ENCODE data around the gene CPLX1.

The CPLX1 gene

DNA sequence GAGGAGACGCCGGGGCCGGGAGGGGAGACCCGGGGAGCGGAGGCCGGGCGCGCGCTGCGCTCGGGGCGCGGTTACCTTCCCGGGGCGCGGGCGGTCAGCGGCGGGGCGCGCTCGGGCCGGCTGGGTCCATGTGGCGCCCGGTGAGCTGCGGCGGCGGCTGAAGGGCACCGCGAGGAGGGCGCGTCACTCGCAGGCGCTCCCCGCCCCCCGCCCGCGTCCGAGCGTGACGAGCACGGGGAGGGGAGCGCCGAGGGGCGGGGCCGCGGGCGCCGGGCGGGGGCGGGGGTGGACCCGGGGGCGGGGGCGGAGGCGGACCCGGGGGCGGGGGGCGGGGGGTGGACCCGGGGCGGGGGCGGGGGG, at the start of gene CPLX1:
CPLX1 (minus strand) TSS at position 159 of the 360 bp plus-strand sequence. CDS start 1,607 bp downstream, outside the sequence.
- no peak for DNase-seq

DNA sequence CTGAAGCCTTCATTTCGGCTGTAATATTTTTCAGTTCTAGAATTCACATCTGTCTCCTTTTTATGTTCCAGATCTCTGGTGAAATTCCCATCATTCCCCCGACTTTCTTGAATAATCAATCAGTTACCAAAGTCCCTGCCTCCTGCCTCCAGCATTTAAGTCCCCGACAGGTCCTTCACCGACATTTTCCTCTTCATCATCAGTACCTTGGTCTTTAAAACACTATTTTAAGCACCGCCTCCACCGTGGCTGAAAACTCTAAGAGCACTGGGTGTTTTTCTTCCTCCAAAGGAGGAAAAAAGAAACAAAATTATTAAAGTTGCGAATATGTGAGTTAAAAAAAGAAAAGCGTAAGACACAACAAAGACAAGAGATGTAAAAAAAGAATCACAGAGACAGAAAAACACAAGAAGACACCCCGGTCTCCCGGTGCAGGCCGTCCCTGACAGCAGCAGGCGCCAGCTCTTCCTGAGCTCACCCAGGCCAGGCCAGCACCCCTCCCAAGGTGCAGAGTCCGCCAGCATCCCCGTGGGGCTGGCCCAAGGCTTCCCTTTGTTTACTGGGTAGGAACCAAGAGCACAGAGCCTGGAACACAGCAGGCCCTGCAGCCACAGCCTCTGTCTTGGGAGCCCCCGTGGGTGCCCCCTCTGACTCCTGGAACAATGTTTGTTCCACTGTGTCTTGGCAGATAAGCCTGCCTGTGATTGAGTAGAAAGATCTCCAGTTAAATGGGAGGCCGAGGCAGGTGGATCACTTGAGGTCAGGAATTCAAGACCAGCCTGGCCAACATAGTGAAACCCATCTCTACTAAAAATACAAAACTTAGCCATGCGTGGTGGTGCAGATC, 49.3 kb upstream of the CPLX1 start:
- no peak for DNase-seq

DNA sequence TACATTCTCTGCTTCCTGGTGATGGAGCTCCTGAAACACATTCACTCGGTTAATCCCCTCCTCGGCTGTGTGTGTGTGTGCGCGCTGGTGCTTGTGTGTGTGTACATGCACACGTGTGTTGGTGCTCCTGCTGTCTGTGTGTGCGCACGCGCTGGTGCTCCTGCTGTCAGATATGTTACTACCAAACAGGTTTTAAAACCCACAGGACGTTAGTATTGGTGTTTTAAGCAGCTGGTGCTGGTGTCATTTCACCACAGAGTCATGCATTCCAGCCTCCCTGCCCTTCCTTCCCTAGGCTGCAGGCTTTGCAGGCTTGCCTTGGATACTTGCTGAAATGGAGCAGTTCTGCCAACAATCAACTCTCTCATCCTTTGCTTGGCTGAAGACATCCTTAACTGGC, 48.1 kb upstream of the CPLX1 start:
- DNase-seq = no peak

GRCh38 chr4:872241-872981, 46.5 kb upstream of the CPLX1 start:
- DNase-seq = no peak

DNA sequence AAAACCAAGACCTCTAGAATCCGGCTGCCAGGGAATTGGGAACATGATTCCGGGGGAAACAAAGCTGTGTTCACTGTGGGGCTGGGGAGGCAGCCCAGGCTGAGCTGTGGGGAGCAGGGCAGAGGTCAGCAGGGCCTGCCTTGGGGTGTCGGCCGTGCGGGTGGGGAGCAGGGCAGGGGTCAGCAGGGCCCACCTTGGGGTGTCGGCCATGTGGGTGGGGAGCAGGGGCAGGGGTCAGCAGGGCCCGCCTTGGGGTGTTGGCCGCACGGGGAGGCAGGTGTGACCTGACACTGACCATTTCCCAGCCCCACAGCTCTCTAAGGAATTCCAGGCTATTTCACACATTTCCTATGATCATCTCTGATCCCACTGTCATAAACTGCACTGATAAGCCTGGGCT, 45.6 kb upstream of the CPLX1 start:
- no peak for DNase-seq

GRCh38 chr4:870951-871350, 45.0 kb upstream of the CPLX1 start:
- DNase-seq = no peak

- DNase-seq = no peak
Measured at GRCh38 chr4:869776-870175, 43.8 kb upstream of the CPLX1 start.

DNA sequence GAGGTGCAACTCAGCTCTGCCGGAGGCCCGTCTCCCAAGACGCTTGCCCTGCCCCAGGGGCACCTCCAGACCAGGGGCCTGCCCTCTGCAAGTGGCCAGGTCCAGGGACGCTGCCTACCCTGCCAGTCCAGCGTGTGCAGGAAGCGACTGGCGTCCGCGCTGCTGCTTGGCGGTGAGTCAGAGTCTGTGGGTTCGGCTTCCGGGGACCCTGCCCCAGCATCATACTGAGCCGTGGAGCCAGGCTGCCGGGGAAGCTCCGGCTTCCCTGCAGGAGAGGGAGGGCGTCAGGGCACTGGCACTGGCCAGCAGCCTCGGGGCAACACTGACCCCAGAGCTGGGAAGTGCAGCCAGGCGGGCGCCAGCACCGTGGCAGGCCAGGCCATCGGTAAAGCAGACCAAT, 42.5 kb upstream of the CPLX1 start:
- DNase-seq = no peak

GRCh38 chr4:867526-868250, 41.8 kb upstream of the CPLX1 start:
- no peak for DNase-seq

DNA sequence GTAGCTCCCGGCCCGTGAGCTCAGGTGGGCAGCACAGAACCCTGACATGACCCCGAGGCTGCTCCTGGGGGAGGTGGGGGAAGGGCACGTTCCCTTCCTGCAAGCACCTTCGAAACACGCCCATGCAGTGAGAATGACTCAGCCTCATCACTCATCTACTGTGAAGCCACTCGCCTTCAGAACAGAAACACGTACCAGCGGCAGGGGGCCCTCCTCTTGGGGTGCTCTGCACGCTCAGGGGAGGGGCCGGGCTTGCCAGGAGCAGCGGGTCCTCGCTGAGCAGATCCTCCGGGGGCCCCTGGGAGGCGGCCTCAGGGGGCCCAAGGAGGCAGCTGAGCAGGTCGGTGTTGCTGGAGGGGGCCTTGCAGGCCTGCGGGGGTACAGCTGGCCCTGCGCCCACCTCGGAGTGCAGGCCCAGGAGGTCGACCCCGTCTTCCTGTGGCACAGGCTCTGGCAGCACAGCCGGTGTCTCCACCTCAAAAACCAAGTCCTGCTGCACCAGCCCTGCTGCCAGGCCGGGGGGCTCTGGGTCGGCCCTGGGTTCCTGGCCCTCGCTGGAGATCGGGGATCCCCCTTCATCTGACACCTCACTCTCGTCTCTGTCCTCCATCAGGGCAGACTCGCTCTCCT, 40.9 kb upstream of the CPLX1 start:
- DNase-seq = no peak

DNA sequence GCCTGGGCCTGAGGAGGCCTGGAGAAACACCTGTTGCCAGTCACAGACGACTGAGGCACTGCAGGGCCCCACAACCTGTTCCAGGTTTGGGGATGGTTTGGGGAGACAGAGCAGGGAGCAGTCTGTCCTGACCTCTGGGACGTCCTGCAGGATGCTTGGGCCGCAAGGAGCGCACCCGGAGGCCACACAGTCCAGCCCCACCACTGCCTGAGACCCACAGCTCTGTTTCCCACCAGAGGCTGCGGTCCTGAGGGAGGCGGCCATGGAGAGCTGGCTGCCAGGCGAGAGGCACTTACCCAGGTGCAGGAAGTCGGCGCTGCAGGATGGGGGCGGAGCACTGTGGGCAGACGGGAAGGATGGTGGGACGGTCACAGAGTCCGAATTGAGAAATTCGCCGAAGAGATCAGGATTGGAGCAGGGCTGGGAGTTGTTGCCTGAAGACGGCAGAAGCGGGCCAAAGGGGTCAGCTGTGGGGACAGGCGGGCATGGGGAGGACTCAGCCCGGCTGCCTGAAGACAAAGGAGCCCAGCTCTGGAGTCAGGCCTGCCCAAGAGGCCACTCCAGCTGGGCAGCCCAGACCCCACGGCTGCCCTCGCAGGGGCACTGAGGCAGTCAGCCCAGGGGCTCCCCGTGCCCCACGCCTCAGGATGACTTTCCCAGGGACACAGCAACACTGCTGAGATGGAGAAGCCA, 40.3 kb upstream of the CPLX1 start:
- no peak for DNase-seq

GRCh38 chr4:865572-865971, 39.6 kb upstream of the CPLX1 start:
- no peak for DNase-seq

DNA sequence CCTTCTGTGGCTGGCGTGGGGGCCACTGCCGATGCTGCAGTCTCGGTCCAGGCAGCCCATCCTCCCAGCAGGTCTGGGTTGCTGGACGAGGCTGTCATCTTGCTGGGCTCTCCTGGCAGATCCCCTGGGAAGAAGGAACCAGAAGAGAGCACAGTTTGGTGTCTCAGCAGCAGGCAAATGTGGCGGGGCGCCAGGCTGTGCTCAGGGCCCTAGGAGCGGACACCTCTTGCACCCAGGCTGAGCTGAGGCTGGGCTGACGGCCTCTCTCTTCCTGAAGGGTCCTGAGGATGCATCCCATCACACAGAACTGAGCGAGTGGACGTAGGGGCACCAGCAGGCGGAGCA, 39.2 kb upstream of the CPLX1 start:
- no peak for DNase-seq

DNA sequence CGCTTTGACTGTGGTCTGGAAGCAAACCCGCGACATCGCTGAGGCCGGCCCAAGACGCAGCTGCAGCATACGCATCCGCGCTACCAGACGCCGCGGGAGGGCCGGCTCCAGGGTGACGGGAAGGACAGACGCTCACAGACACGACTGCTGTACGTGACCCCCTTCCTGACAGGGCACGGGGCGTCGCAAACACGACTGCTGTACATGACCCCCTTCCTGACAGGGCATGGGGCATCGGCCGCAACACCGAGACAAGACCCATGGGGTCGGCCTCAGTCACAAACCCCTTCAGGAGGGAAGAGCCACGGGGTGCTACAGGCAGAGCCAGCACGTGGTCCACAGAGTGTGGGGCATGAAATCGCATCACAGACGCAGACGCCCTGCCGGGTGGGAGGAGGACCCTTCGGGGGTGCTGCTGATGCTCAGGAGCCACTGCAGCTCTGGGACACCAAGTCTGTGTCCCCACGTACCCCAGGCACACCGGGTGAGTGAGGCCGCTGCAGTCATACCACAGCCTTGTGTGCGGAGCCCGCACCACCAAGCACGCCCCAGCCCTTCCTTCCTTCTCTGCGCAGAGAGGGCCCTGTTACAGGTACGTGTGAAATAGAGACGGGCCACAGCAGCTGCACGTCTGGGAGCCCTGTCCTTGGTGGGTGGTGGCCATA, 38.7 kb upstream of the CPLX1 start:
- DNase-seq = no peak

- no peak for DNase-seq
Measured at GRCh38 chr4:860561-860960, 34.6 kb upstream of the CPLX1 start.

- DNase-seq = no peak
Measured at GRCh38 chr4:859496-859895, 33.6 kb upstream of the CPLX1 start.

GRCh38 chr4:858831-859451, 33.0 kb upstream of the CPLX1 start:
- no peak for DNase-seq

DNA sequence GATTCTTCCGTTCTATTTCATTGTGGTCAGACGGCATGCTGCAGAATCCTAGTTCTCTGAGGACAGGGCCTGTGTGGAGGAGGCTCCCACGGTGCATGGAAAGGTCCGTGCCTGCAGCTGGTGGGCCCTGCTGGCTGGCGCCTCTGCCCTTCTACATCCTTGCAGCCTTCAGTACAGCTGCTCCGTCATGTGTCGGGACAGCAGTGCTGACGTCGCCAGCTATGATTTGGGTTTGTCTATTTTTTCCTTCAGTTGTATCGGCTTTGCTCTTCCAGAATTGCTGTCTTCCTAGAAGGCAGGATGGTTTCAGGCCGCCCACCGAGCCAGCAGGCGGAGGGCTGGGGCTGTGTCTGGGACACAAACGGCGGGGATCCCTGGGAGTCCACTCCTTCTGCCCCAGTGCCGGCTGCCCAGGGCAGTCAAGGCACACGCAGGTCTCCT, 32.1 kb upstream of the CPLX1 start:
- DNase-seq = no peak

DNA sequence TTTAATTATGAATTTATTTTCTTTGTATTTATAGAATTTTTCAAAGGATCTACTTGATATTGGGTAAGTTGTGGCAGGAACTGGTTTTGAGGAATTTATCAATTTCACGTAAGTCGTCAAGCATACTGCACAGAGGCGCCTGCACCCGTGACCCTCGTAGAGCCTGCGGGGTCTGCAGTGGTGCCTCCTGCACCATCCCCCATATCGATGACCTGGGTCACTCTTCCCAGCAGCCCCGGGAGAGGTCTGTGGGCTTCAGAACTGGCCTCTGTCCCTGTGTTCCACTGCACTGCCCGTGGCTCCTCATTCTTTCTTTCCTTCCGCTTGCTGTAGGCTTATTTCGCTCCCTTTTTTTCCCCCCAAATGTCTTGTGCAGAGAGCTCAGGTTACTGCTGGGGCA, 31.5 kb upstream of the CPLX1 start:
- no peak for DNase-seq

DNA sequence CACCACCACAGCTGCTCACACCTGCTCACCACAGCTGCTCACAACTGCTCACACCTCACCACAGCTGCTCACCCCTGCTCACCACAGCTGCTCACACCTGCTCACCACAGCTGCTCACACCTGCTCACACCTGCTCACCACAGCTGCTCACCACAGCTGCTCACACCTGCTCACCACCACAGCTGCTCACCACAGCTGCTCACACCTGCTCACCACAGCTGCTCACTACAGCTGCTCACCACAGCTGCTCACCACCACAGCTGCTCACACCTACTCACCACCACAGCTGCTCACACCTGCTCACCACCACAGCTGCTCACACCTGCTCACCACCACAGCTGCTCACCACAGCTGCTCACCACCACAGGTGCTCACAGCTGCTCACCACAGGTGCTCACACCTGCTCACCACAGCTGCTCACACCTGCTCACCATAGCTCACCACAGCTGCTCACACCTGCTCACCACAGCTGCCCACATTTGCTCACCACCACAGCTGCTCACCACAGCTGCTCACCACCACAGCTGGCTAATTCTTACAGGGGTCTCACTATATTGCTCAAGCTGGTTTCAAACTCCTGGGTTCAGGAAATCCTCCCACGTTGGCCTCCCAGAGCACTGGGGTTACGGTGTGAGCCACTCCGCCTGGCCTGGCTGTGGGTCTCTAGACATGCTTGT, 30.4 kb upstream of the CPLX1 start:
- DNase-seq = no peak

DNA sequence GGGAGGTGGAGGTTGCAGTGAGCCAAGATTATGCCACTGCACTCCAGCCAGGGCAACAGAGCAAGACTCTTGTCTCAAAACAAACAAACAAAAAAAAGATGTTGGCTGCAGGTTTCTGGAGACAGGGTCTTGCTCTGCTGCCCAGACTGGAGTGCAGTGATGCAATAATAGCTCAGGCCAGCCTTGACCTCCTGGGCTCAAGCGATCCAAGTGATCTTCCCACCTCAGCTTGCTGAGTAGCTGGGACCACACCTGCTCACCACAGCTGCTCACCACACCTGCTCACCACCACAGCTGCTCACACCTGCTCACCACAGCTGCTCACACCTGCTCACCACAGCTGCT, 29.9 kb upstream of the CPLX1 start:
- DNase-seq = no peak

Data from NCI-H1417 treated with DMSO at 0.1 percent for 48 hours (cell line).